HG03025 (cell line): Measurements from ENCODE around the gene MCL1.

Experiments used
- ATAC-seq: cut with Tn5 transposase; IDR thresholded peaks from one replicate; pipeline ENCODE4 v1.9.1; 2021; ENCODE audit warnings: mild to moderate bottlenecking, moderate library complexity; ENCODE audit not compliant: unreplicated experiment, low FRiP score

MCL1 gene

GRCh38 chr1:150558761-150559655, 20.4 kb downstream of the MCL1 start:
- ATAC-seq = no peak

GRCh38 chr1:150558303-150558704, 21.1 kb downstream of the MCL1 start:
- no peak for ATAC-seq

- no peak for ATAC-seq
These were observed 21.6 kb downstream of the MCL1 start for GRCh38 chr1:150557813-150558212.

- no peak for ATAC-seq
These were observed 22.3 kb downstream of the MCL1 start for GRCh38 chr1:150557065-150557600.

- no peak for ATAC-seq
These were observed 23.2 kb downstream of the MCL1 start for GRCh38 chr1:150555971-150556865.

- no peak for ATAC-seq
These were observed 24.0 kb downstream of the MCL1 start for GRCh38 chr1:150555198-150555970.

GRCh38 chr1:150554086-150554452, 25.3 kb downstream of the MCL1 start:
- ATAC-seq = no peak

GRCh38 chr1:150553392-150554085, 25.9 kb downstream of the MCL1 start:
- no peak for ATAC-seq

- ATAC-seq = no peak
These were observed 26.5 kb downstream of the MCL1 start for GRCh38 chr1:150552911-150553289.

GRCh38 chr1:150552128-150552910, 27.1 kb downstream of the MCL1 start:
- no peak for ATAC-seq

GRCh38 chr1:150551784-150552127, 27.7 kb downstream of the MCL1 start:
- no peak for ATAC-seq

GRCh38 chr1:150551051-150551783, 28.2 kb downstream of the MCL1 start:
- ATAC-seq = no peak

- no peak for ATAC-seq
These were observed 29.0 kb downstream of the MCL1 start for GRCh38 chr1:150550222-150551050.

GRCh38 chr1:150549496-150550221, 29.8 kb downstream of the MCL1 start:
- no peak for ATAC-seq

- no peak for ATAC-seq
These were observed 30.5 kb downstream of the MCL1 start, which contains the start of gene ADAMTSL4 for GRCh38 chr1:150548632-150549495. Gene ADAMTSL4, plus strand, starts transcription at chr1:150549408. Its CDS starts 2,881 bp downstream, at chr1:150552289.

GRCh38 chr1:150548324-150548631, 31.1 kb downstream of the MCL1 start:
- ATAC-seq = no peak
